PC-9 (cell line): ENCODE results near the gene LAMP1. TPM values are rescaled to one million over a fixed set of nuclear protein-coding genes. Genes with fewer than 3 reads are reported as not detected.

Experiments
- BruUV-seq: library from RNA; stranded (reverse); fragments of 400-500 nt; replicated peaks from 2 replicates; lab custom pipeline; 2021; lab: Mats Ljungman, UMichigan
- CTCF ChIA-PET: fragments of 300-600 bp; sonication (Branson Sonifier 250); formaldehyde crosslinking; loops from one replicate; lab custom pipeline; 2022; ENCODE audit warnings: antibody characterized with exemption; lab: Charles Lee
- POLR2A ChIA-PET: fragments of 300-600 bp; sonication (Branson Sonifier 250); formaldehyde crosslinking; loops from one replicate; lab custom pipeline; 2022; ENCODE audit warnings: antibody characterized with exemption; ENCODE audit not compliant: unreplicated experiment; lab: Charles Lee
- DNase-seq, 2 experiments: peaks; one replicate each; pipeline versions ENCODE4 v3.0.0 to v3.0.0-alpha.2; 2015 to 2022; ENCODE audit warnings: mixed read lengths in 1 of 2
- H2AFZ ChIP-seq: fragments of 200-600 bp; sonication (generic); 2 replicates; pipeline ENCODE4 v1.8.1; 2017; ENCODE audit warnings: antibody characterized with exemption
- H3F3A ChIP-seq: fragments of 200-600 bp; sonication (generic); 2 replicates; pipeline ENCODE4 v1.8.1; 2017; ENCODE audit warnings: antibody characterized with exemption, mild to moderate bottlenecking, low read depth; ENCODE audit not compliant: insufficient read depth
- H3K27ac ChIP-seq: fragments of 200-600 bp; sonication (generic); 2 replicates; pipeline ENCODE4 v1.6.1; 2016; ENCODE audit warnings: mixed run types
- H3K27me3 ChIP-seq: fragments of 200-600 bp; sonication (generic); 2 replicates; pipeline ENCODE4 v1.6.1; 2016; ENCODE audit warnings: low read depth, mixed run types; ENCODE audit not compliant: insufficient read depth
- H3K36me3 ChIP-seq: fragments of 200-600 bp; sonication (generic); 2 replicates; pipeline ENCODE4 v1.6.1; 2016; ENCODE audit warnings: low read depth, mixed run types
- H3K4me1 ChIP-seq: fragments of 200-600 bp; sonication (generic); replicated peaks from 2 replicates; pipeline ENCODE4 v1.6.1; 2016; ENCODE audit warnings: mixed run types; ENCODE audit not compliant: insufficient read depth
- H3K4me2 ChIP-seq: fragments of 200-600 bp; sonication (generic); 2 replicates; pipeline ENCODE4 v1.6.1; 2017; ENCODE audit warnings: mixed run types
- H3K4me3 ChIP-seq: fragments of 200-600 bp; sonication (generic); 2 replicates; pipeline ENCODE4 v1.6.1; 2016; ENCODE audit warnings: mixed run types
- H3K79me2 ChIP-seq: fragments of 200-600 bp; sonication (generic); 2 replicates; pipeline ENCODE4 v1.6.1; 2017; ENCODE audit warnings: low read depth, mixed run types
- H3K9me2 ChIP-seq: fragments of 200-600 bp; sonication (generic); 2 replicates; pipeline ENCODE4 v1.8.1; 2017; ENCODE audit warnings: mild to moderate bottlenecking; ENCODE audit not compliant: insufficient read depth
- H3K9me3 ChIP-seq: fragments of 200-600 bp; sonication (generic); 2 replicates; pipeline ENCODE4 v1.8.1; 2016; ENCODE audit warnings: low read depth; ENCODE audit not compliant: insufficient read depth
- H4K20me1 ChIP-seq: fragments of 200-600 bp; sonication (generic); 2 replicates; pipeline ENCODE4 v1.8.1; 2017; ENCODE audit not compliant: insufficient read depth
- EZH2 ChIP-seq: fragments of 200-600 bp; sonication (generic); IDR thresholded peaks from 2 replicates; pipeline ENCODE4 v1.8.0; 2017; ENCODE audit warnings: antibody characterized with exemption, low read depth
- intact Hi-C: fragments of 100-400 bp; cut with micrococcal nuclease; formaldehyde crosslinking; loops from one replicate; pipeline ENCODE4 v1.10.0; 2022; ENCODE audit not compliant: unreplicated experiment
- total RNA-seq: library from RNA; stranded (reverse); gene quantifications from 2 replicates; pipeline ENCODE4 v1.2.3, GENCODE V29; 2021
- TF ChIP-seq, protein P1 (sequence below): fragments of 200-600 bp; sonication (generic); conservative IDR thresholded peaks from 2 replicates; pipeline ENCODE4 v1.6.1; 2017; ENCODE audit warnings: mixed run types, antibody characterized with exemption, mild to moderate bottlenecking, moderate library complexity

LAMP1 gene
- total RNA-seq, 1 experiment from 2014 or later: 186 TPM

DNA sequence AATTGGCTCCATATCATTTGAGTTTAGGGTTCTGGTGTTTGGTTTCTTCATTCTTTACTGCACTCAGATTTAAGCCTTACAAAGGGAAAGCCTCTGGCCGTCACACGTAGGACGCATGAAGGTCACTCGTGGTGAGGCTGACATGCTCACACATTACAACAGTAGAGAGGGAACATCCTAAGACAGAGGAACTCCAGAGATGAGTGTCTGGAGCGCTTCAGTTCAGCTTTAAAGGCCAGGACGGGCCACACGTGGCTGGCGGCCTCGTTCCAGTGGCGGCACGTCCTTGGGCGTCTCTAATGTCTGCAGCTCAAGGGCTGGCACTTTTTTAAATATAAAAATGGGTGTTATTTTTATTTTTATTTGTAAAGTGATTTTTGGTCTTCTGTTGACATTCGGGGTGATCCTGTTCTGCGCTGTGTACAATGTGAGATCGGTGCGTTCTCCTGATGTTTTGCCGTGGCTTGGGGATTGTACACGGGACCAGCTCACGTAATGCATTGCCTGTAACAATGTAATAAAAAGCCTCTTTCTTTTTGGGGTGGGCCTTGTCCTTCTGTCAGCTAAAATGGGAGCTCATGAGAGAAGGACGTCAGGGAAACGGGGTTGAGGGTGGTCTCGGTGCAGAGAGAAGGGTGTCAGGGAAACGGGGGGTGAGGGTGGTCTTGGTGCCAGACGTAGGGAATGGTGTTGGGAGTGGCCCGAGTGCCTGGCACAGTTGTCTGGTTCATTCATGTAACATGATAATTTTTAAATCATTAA lies 26.0 kb downstream of the LAMP1 start:
- Histone ChIP-seq H2AFZ (no peak overlapping the region), H3K27ac (no peak overlapping the region), H4K20me1 (peaks cover 30% of the 10 kb centered on the region), H3K79me2 (no peaks in the 10 kb centered on the region), H3F3A (peaks cover 21% of the 10 kb centered on the region), H3K27me3 (no peaks in the 10 kb centered on the region), H3K4me2 (no peak overlapping the region), H3K36me3 (peaks cover 15% of the 10 kb centered on the region), H3K4me3 (no peak overlapping the region), H3K9me3 (no peaks in the 10 kb centered on the region), H3K4me1 (no peaks in the 10 kb centered on the region), H3K9me2 (no peaks in the 10 kb centered on the region)
- no peak for TF ChIP-seq EZH2
- TF ChIP-seq, protein P1, sequence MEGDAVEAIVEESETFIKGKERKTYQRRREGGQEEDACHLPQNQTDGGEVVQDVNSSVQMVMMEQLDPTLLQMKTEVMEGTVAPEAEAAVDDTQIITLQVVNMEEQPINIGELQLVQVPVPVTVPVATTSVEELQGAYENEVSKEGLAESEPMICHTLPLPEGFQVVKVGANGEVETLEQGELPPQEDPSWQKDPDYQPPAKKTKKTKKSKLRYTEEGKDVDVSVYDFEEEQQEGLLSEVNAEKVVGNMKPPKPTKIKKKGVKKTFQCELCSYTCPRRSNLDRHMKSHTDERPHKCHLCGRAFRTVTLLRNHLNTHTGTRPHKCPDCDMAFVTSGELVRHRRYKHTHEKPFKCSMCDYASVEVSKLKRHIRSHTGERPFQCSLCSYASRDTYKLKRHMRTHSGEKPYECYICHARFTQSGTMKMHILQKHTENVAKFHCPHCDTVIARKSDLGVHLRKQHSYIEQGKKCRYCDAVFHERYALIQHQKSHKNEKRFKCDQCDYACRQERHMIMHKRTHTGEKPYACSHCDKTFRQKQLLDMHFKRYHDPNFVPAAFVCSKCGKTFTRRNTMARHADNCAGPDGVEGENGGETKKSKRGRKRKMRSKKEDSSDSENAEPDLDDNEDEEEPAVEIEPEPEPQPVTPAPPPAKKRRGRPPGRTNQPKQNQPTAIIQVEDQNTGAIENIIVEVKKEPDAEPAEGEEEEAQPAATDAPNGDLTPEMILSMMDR: no peak
- no peak for DNase-seq
- POLR2A ChIA-PET: no interaction called here
- intact Hi-C loops: no loop called here
- CTCF ChIA-PET: no interaction called here
- BruUV-seq: TSS peak; percentile 71

DNA sequence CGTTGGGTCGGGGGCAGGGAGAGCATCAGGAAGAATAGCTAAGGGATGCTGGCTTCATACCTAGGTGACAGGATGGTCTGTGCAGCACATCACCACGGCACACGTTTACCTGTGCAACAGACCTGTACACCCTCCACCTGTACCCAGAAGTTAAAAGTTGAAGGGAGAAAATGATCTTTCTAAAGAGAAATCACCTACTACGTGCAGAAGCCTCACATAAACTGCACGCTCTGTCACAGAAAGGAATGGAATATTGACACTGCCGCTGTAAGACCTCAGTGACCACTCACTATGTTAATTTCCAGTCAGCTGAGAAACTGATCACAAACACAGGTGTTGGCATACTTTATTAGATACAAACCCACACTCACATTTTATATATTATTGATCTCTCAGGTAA lies 26.8 kb downstream of the LAMP1 start:
- POLR2A ChIA-PET: no interaction called here
- Histone ChIP-seq H4K20me1 (peaks cover 22% of the 10 kb centered on the region; the same call in 1 of the 2 replicates), H3K79me2 (no peaks in the 10 kb centered on the region), H3K27ac (no peak overlapping the region), H3F3A (peaks cover 27% of the 10 kb centered on the region), H3K27me3 (no peaks in the 10 kb centered on the region), H3K4me3 (no peak overlapping the region), H3K4me1 (no peaks in the 10 kb centered on the region), H3K9me3 (no peaks in the 10 kb centered on the region), H3K4me2 (no peak overlapping the region), H2AFZ (no peak overlapping the region), H3K36me3 (peaks cover 15% of the 10 kb centered on the region), H3K9me2 (no peaks in the 10 kb centered on the region)
- CTCF ChIA-PET: no interaction called here
- TF ChIP-seq EZH2: no peak
- BruUV-seq: no TSS peak
- intact Hi-C loops: no loop called here
- DNase-seq: no peak

DNA sequence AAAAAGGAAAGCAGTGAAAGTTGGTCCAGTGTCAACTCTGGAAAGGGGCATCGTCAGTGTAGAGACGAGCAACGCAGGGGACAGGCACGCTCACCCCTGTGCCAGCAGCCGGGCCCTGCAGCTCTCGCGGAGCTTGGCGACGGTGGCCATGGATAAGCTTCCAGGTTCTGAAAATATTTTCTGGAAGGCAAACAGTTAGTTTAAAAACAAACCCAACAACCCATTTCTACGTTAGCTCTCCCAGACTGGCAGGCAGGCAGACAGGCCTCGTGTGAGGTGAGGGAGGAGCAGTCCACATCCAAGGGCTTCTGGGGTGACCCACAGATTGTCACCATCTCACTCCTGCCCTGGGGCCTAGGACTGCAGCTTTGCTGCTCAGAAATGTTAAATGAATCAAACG lies 27.4 kb downstream of the LAMP1 start:
- Histone ChIP-seq H3K79me2 (no peaks in the 10 kb centered on the region), H3K27me3 (no peaks in the 10 kb centered on the region), H3K36me3 (peaks cover 15% of the 10 kb centered on the region), H3K4me2 (no peak overlapping the region), H3F3A (peaks cover 30% of the 10 kb centered on the region), H3K4me3 (no peak overlapping the region), H3K9me2 (no peaks in the 10 kb centered on the region), H3K27ac (no peak overlapping the region), H3K4me1 (no peaks in the 10 kb centered on the region), H3K9me3 (no peaks in the 10 kb centered on the region), H4K20me1 (peaks cover 20% of the 10 kb centered on the region; the same call in 1 of the 2 replicates), H2AFZ (no peak overlapping the region)
- no TSS peak for BruUV-seq
- TF ChIP-seq, protein P1: no peak
- no peak for TF ChIP-seq EZH2
- ChIA-PET CTCF (interaction anchor here (0.7 kb wide), 1 partner anchor 48 kb away, joined by 3 read pairs; no protein-coding TSS in a partner anchor), POLR2A (no interaction called here)
- DNase-seq: no peak
- intact Hi-C loops: no loop called here
